SK-N-SH treated with all-trans-retinoic acid at 6 μM for 48 hours (cell line): ENCODE results near the gene EXD3.

Experiments used
- ATAC-seq: fragments of 200-7000 bp; cut with Tn5 transposase; 3 replicates; pipeline ENCODE4 v1.9.1; 2020; ENCODE audit warnings: mild to moderate bottlenecking, moderate library complexity
- BACH2 ChIP-seq: fragments of 250-450 bp; sonication (Bioruptor Pico); IDR thresholded peaks from 2 replicates; pipeline ENCODE4 v1.9.0; 2021; ENCODE audit warnings: mild to moderate bottlenecking, borderline replicate concordance
- CSDC2 ChIP-seq: fragments of 250-450 bp; sonication (Bioruptor Pico); IDR thresholded peaks from 2 replicates; pipeline ENCODE4 v1.5.0; 2020; ENCODE audit warnings: mild to moderate bottlenecking, moderate library complexity
- GLIS3 ChIP-seq: fragments of 250-450 bp; sonication (Bioruptor Pico); IDR thresholded peaks from 2 replicates; pipeline ENCODE4 v1.5.0; 2020; ENCODE audit warnings: mild to moderate bottlenecking, moderate library complexity
- ISL1 ChIP-seq: fragments of 250-450 bp; sonication (Bioruptor Pico); IDR thresholded peaks from 2 replicates; pipeline ENCODE4 v2.1.2; 2022; ENCODE audit warnings: mild to moderate bottlenecking, moderate library complexity
- PPARA ChIP-seq: fragments of 250-450 bp; sonication (Bioruptor Pico); IDR thresholded peaks from 2 replicates; pipeline ENCODE4 v1.5.0; 2020; ENCODE audit warnings: mild to moderate bottlenecking, borderline replicate concordance
- RARB ChIP-seq: fragments of 250-450 bp; sonication (Bioruptor Pico); IDR thresholded peaks from 2 replicates; pipeline ENCODE4 v1.8.0; 2021; ENCODE audit warnings: mild to moderate bottlenecking, moderate library complexity
- SNAI2 ChIP-seq: fragments of 250-450 bp; sonication (Bioruptor Pico); IDR thresholded peaks from 2 replicates; pipeline ENCODE4 v1.5.0; 2020; ENCODE audit warnings: mild to moderate bottlenecking, moderate library complexity
- TOX ChIP-seq: fragments of 250-450 bp; sonication (Bioruptor Pico); IDR thresholded peaks from 2 replicates; pipeline ENCODE4 v1.8.0; 2021; ENCODE audit warnings: mild to moderate bottlenecking, moderate library complexity, borderline replicate concordance
- ZC3H10 ChIP-seq: fragments of 250-450 bp; sonication (Bioruptor Pico); IDR thresholded peaks from 2 replicates; pipeline ENCODE4 v1.5.1; 2021; ENCODE audit warnings: mild to moderate bottlenecking, moderate library complexity
- ZFP3 ChIP-seq: fragments of 250-450 bp; sonication (Bioruptor Pico); IDR thresholded peaks from 2 replicates; pipeline ENCODE4 v1.5.0; 2020; ENCODE audit warnings: mild to moderate bottlenecking, moderate library complexity
- ZFP30 ChIP-seq: fragments of 450-650 bp; formaldehyde crosslinking; IDR thresholded peaks from 2 replicates; pipeline ENCODE4 v1.5.0; 2022; ENCODE audit warnings: mild to moderate bottlenecking, moderate library complexity
- ZNF565 ChIP-seq: fragments of 450-650 bp; formaldehyde crosslinking; conservative IDR thresholded peaks from 2 replicates; pipeline ENCODE4 v1.5.0; 2020; ENCODE audit warnings: low read depth, mild to moderate bottlenecking, moderate library complexity
- ZNF70 ChIP-seq: fragments of 450-650 bp; formaldehyde crosslinking; IDR thresholded peaks from 2 replicates; pipeline ENCODE4 v1.5.0; 2020; ENCODE audit warnings: mild to moderate bottlenecking, moderate library complexity
- ZNF8 ChIP-seq: fragments of 450-650 bp; formaldehyde crosslinking; IDR thresholded peaks from 2 replicates; pipeline ENCODE4 v1.5.0; 2020; ENCODE audit warnings: mild to moderate bottlenecking, moderate library complexity
- TF ChIP-seq, protein P1 (sequence below): fragments of 250-450 bp; sonication (Bioruptor Pico); IDR thresholded peaks from 2 replicates; pipeline ENCODE4 v1.8.0; 2021; ENCODE audit warnings: low read depth, mild to moderate bottlenecking, moderate library complexity, borderline replicate concordance
- TF ChIP-seq, protein P2 (sequence below): fragments of 250-450 bp; sonication (Bioruptor Pico); IDR thresholded peaks from 2 replicates; pipeline ENCODE4 v1.5.1; 2021; ENCODE audit warnings: mild to moderate bottlenecking, moderate library complexity
- TF ChIP-seq, protein P3 (sequence below): fragments of 250-450 bp; sonication (Bioruptor Pico); IDR thresholded peaks from 2 replicates; pipeline ENCODE4 v1.5.0; 2020; ENCODE audit warnings: mild to moderate bottlenecking, moderate library complexity
- TF ChIP-seq, protein P4 (sequence below): fragments of 250-450 bp; sonication (Bioruptor Pico); IDR thresholded peaks from 2 replicates; pipeline ENCODE4 v1.8.0; 2020; ENCODE audit warnings: mild to moderate bottlenecking, moderate library complexity, borderline replicate concordance

Gene EXD3

DNA sequence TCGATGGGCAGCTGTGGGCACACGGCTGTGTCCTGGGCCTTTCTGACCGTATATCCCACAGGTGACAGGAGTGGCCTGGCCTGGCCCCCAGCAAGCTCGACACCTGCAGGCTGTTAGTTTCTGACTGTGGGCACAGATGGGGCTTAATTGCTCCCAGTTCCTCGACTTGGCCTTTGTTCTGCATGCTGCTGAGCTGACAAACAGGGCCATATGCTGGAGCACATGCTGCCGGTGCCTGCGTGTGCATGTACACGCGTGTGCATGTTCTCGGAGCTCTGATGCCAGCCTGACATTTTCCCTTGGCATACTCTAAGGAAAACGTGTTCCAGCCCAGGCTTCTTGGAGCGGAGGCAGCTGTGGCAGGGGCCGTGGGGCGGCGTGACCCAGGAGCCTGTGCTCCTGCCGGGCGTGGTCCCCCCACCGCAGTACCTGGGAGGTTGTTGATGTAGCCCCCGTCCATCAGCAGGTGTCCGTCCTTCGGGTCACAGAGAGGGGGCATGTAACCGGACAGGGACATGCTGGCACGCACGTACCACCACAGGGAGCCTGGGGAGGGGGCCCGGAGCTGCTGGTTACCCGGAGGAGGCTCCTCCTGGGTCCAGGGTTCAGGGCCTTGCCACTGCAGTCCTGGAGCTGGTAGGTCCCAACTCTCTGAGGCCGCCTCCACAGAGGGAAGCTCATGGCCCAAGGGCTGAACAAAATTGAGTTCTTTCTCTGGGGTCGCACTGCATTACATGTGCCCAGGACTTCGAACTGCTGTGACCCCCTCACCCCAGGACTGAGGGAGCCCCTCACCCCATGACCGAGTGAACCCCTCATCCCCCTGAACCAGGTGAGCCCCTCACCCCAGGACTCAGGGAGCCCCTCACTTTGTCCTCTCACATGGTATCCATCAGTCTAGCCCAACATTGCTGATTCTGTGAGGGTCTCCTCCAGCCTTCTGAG lies 40.3 kb upstream of the EXD3 start:
- no peak for TF ChIP-seq PPARA (CRISPR knock-in tag)
- TF ChIP-seq, protein P1, sequence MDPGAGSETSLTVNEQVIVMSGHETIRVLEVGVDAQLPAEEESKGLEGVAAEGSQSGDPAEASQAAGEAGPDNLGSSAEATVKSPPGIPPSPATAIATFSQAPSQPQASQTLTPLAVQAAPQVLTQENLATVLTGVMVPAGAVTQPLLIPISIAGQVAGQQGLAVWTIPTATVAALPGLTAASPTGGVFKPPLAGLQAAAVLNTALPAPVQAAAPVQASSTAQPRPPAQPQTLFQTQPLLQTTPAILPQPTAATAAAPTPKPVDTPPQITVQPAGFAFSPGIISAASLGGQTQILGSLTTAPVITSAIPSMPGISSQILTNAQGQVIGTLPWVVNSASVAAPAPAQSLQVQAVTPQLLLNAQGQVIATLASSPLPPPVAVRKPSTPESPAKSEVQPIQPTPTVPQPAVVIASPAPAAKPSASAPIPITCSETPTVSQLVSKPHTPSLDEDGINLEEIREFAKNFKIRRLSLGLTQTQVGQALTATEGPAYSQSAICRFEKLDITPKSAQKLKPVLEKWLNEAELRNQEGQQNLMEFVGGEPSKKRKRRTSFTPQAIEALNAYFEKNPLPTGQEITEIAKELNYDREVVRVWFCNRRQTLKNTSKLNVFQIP (CRISPR knock-in tag), result no peak
- TF ChIP-seq, protein P2, sequence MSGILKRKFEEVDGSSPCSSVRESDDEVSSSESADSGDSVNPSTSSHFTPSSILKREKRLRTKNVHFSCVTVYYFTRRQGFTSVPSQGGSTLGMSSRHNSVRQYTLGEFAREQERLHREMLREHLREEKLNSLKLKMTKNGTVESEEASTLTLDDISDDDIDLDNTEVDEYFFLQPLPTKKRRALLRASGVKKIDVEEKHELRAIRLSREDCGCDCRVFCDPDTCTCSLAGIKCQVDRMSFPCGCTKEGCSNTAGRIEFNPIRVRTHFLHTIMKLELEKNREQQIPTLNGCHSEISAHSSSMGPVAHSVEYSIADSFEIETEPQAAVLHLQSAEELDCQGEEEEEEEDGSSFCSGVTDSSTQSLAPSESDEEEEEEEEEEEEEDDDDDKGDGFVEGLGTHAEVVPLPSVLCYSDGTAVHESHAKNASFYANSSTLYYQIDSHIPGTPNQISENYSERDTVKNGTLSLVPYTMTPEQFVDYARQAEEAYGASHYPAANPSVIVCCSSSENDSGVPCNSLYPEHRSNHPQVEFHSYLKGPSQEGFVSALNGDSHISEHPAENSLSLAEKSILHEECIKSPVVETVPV, result no peak
- TF ChIP-seq CSDC2 (CRISPR knock-in tag), result no peak
- TF ChIP-seq ZNF70 (CRISPR knock-in tag), result no peak
- TF ChIP-seq, protein P3, sequence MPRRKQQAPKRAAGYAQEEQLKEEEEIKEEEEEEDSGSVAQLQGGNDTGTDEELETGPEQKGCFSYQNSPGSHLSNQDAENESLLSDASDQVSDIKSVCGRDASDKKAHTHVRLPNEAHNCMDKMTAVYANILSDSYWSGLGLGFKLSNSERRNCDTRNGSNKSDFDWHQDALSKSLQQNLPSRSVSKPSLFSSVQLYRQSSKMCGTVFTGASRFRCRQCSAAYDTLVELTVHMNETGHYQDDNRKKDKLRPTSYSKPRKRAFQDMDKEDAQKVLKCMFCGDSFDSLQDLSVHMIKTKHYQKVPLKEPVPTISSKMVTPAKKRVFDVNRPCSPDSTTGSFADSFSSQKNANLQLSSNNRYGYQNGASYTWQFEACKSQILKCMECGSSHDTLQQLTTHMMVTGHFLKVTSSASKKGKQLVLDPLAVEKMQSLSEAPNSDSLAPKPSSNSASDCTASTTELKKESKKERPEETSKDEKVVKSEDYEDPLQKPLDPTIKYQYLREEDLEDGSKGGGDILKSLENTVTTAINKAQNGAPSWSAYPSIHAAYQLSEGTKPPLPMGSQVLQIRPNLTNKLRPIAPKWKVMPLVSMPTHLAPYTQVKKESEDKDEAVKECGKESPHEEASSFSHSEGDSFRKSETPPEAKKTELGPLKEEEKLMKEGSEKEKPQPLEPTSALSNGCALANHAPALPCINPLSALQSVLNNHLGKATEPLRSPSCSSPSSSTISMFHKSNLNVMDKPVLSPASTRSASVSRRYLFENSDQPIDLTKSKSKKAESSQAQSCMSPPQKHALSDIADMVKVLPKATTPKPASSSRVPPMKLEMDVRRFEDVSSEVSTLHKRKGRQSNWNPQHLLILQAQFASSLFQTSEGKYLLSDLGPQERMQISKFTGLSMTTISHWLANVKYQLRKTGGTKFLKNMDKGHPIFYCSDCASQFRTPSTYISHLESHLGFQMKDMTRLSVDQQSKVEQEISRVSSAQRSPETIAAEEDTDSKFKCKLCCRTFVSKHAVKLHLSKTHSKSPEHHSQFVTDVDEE (CRISPR knock-in tag), result no peak
- TF ChIP-seq RARB, result no peak
- no peak for TF ChIP-seq ZFP3 (CRISPR knock-in tag)
- TF ChIP-seq, protein P4, sequence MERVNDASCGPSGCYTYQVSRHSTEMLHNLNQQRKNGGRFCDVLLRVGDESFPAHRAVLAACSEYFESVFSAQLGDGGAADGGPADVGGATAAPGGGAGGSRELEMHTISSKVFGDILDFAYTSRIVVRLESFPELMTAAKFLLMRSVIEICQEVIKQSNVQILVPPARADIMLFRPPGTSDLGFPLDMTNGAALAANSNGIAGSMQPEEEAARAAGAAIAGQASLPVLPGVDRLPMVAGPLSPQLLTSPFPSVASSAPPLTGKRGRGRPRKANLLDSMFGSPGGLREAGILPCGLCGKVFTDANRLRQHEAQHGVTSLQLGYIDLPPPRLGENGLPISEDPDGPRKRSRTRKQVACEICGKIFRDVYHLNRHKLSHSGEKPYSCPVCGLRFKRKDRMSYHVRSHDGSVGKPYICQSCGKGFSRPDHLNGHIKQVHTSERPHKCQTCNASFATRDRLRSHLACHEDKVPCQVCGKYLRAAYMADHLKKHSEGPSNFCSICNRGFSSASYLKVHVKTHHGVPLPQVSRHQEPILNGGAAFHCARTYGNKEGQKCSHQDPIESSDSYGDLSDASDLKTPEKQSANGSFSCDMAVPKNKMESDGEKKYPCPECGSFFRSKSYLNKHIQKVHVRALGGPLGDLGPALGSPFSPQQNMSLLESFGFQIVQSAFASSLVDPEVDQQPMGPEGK, result no peak
- TF ChIP-seq ZNF8 (CRISPR knock-in tag), result no peak
- no peak for TF ChIP-seq GLIS3 (CRISPR knock-in tag)
- no peak for TF ChIP-seq SNAI2 (CRISPR knock-in tag)
- no peak for TF ChIP-seq BACH2 (CRISPR knock-in tag)
- no peak for TF ChIP-seq ZC3H10 (CRISPR knock-in tag)
- no peak for TF ChIP-seq ZNF565 (CRISPR knock-in tag)
- TF ChIP-seq ISL1 (CRISPR knock-in tag), result no peak

DNA sequence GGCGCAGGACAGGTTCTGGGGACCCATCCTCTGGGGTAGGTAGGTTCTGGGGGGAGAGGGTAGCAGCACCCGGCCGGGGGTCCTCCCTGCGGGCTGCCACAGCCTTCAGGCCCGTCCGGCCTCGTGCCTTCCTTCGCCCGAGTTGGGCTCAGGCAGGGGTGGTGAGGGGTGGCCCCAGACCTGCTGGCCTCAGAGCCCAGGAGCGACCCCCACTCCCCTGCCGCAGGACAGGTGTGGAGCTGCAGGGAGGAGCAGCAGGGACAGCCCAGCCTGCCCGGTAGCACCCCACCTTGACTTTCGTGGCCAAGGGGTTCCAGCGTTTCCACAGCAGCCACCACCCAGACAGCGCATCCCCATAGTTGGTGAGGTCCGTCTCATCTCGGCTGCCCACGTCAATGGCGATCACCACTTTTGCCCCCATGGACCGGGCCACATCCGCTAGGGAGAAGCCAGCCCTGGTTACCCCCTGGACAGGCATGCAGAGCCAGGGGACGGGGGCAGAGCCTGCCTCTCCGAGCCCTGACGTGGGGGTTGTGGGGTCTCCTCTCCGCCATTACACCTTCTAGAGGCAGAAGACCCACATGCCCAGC lies 39.5 kb upstream of the EXD3 start:
- TF ChIP-seq SNAI2 (CRISPR knock-in tag) (no peak), ZNF70 (CRISPR knock-in tag) (no peak), ZFP3 (CRISPR knock-in tag) (no peak), ZC3H10 (CRISPR knock-in tag) (no peak), PPARA (CRISPR knock-in tag) (no peak), ZNF565 (CRISPR knock-in tag) (no peak), GLIS3 (CRISPR knock-in tag) (no peak), ZNF8 (CRISPR knock-in tag) (no peak), TOX (CRISPR knock-in tag) (no peak), ZFP30 (CRISPR knock-in tag) (no peak)
- TF ChIP-seq, protein P2, result no peak
- ATAC-seq, result no peak

More for the DNA sequence above, 40.3 kb upstream of the EXD3 start:
- no peak for ATAC-seq
